SK-N-SH (cell line): ENCODE data around the gene SLC6A17. TPM values are rescaled to one million over a fixed set of nuclear protein-coding genes. Genes with fewer than 3 reads are reported as not detected.

ENCODE experiments used
- CTCF ChIA-PET: fragments of 300-600, 350-600 bp; formaldehyde crosslinking; extraction: SDS; loops from one replicate; lab custom pipeline; 2021; lab: Yijun Ruan, JAX
- POLR2A ChIA-PET: fragments of 350-600 bp; sonication (Branson Sonifier 250); formaldehyde crosslinking; extraction: SDS; loops from one replicate; lab custom pipeline; 2020; ENCODE audit warnings: antibody characterized with exemption, inconsistent platforms; lab: Yijun Ruan, JAX
- DNase-seq: peaks from one replicate; pipeline ENCODE4 v3.0.0; 2012
- H2AFZ ChIP-seq: fragments of 200-600 bp; sonication (generic); 2 replicates; pipeline ENCODE4 v1.8.1; 2016; ENCODE audit warnings: antibody characterized with exemption, mild to moderate bottlenecking, low read depth
- H3F3A ChIP-seq: fragments of 200-600 bp; sonication (generic); replicated peaks from 2 replicates; pipeline ENCODE3; 2016; ENCODE audit warnings: antibody characterized with exemption, mild to moderate bottlenecking; ENCODE audit not compliant: insufficient read depth
- H3K27ac ChIP-seq, 2 experiments: fragments of 200-500 bp in 1 of 2; fragments of 200-600 bp in 1 of 2; sonication (Bioruptor generic) in 1 of 2; sonication (generic), shearing (Covaris generic) in 1 of 2; 2 replicates each; pipeline versions ENCODE4 v1.5.1 to v1.6.1; 2014 to 2016; ENCODE audit warnings: low read depth in 2 of 2, inconsistent platforms in 1 of 2, low read length in 1 of 2, mild to moderate bottlenecking in 1 of 2, mixed read lengths in 1 of 2
- H3K27me3 ChIP-seq: fragments of 200-600 bp; sonication (generic), shearing (Covaris generic); 2 replicates; pipeline ENCODE4 v1.6.1; 2016; ENCODE audit warnings: mixed run types; ENCODE audit not compliant: insufficient read depth
- H3K36me3 ChIP-seq, 2 experiments: fragments of 200-500 bp in 1 of 2; fragments of 200-600 bp in 1 of 2; sonication (Bioruptor generic) in 1 of 2; sonication (generic) in 1 of 2; replicated peaks in 1 of 2; 2 replicates each; pipeline versions ENCODE3 to v1.5.1; 2014 to 2016; ENCODE audit warnings: low read length in 1 of 2, mild to moderate bottlenecking in 1 of 2; ENCODE audit not compliant: insufficient read depth in 2 of 2, control insufficient read depth in 1 of 2
- H3K4me1 ChIP-seq, 2 experiments: fragments of 200-500 bp in 1 of 2; fragments of 200-600 bp in 1 of 2; sonication (Bioruptor generic) in 1 of 2; sonication (generic), shearing (Covaris generic) in 1 of 2; 2 replicates each; pipeline versions ENCODE4 v1.5.1 to v1.6.1; 2014 to 2016; ENCODE audit warnings: low read depth in 1 of 2, low read length in 1 of 2, mixed run types in 1 of 2; ENCODE audit not compliant: insufficient read depth in 2 of 2, control insufficient read depth in 1 of 2
- H3K4me2 ChIP-seq: fragments of 200-600 bp; sonication (generic), shearing (Covaris generic); 2 replicates; pipeline ENCODE4 v1.6.1; 2017; ENCODE audit warnings: mixed run types
- H3K4me3 ChIP-seq, 2 experiments: fragments of 200-500 bp in 1 of 2; fragments of 200-600 bp in 1 of 2; sonication (Bioruptor generic) in 1 of 2; sonication (generic), shearing (Covaris generic) in 1 of 2; 2 replicates each; pipeline versions ENCODE4 v1.5.1 to v1.8.1; 2014 to 2016; ENCODE audit warnings: low read depth in 2 of 2, inconsistent platforms in 1 of 2, low read length in 1 of 2, mild to moderate bottlenecking in 1 of 2, mixed read lengths in 1 of 2, moderate library complexity in 1 of 2
- H3K79me2 ChIP-seq: fragments of 200-600 bp; sonication (generic); 2 replicates; pipeline ENCODE4 v1.8.1; 2017; ENCODE audit warnings: mild to moderate bottlenecking; ENCODE audit not compliant: insufficient read depth
- H3K9ac ChIP-seq: fragments of 200-600 bp; sonication (generic); 2 replicates; pipeline ENCODE4 v1.6.1; 2017; ENCODE audit warnings: mixed run types
- H3K9me2 ChIP-seq: fragments of 200-600 bp; sonication (generic); 2 replicates; pipeline ENCODE4 v1.6.1; 2017; ENCODE audit warnings: mixed run types
- H3K9me3 ChIP-seq: fragments of 200-600 bp; sonication (generic); 2 replicates; pipeline ENCODE4 v1.6.1; 2017; ENCODE audit warnings: mixed run types, mild to moderate bottlenecking, moderate library complexity
- H4K20me1 ChIP-seq: fragments of 200-600 bp; sonication (generic); 2 replicates; pipeline ENCODE4 v1.6.1; 2017; ENCODE audit warnings: mild to moderate bottlenecking, mixed run types; ENCODE audit not compliant: insufficient read depth
- ELF1 ChIP-seq: IDR thresholded peaks from 2 replicates; pipeline ENCODE4 v1.4.0; 2012
- EP300 ChIP-seq, 2 experiments: IDR thresholded peaks; 2 replicates each; pipeline versions ENCODE4 v1.4.0 to v1.6.1; 2012; ENCODE audit warnings: borderline replicate concordance in 1 of 2, low read depth in 1 of 2, low read length in 1 of 2
- EZH2phosphoT487 ChIP-seq: fragments of 200-600 bp; sonication (generic); IDR thresholded peaks from 2 replicates; pipeline ENCODE4 v1.6.1; 2017; ENCODE audit warnings: low read depth, mixed run types, mild to moderate bottlenecking, antibody characterized with exemption, moderate library complexity, borderline replicate concordance
- FOSL2 ChIP-seq: IDR thresholded peaks from 2 replicates; pipeline ENCODE4 v1.4.0; 2012; ENCODE audit warnings: low read depth, mild to moderate bottlenecking, moderate library complexity, borderline replicate concordance
- FOXJ3 ChIP-seq: sonication (generic); formaldehyde crosslinking; IDR thresholded peaks from 2 replicates; pipeline ENCODE4 v1.5.1; 2020; ENCODE audit warnings: mild to moderate bottlenecking, missing genetic modification reagents
- GATA2 ChIP-seq: sonication (generic); formaldehyde crosslinking; IDR thresholded peaks from 2 replicates; pipeline ENCODE4 v1.5.0; 2020; ENCODE audit warnings: mild to moderate bottlenecking, missing genetic modification reagents
- IRF3 ChIP-seq: fragments of 150-350 bp; IDR thresholded peaks from 2 replicates; pipeline ENCODE4 v1.6.1; 2016; ENCODE audit warnings: mild to moderate bottlenecking, low read depth, low read length
- NFIC ChIP-seq: IDR thresholded peaks from 2 replicates; pipeline ENCODE4 v1.4.0; 2012; ENCODE audit warnings: borderline replicate concordance
- PBX3 ChIP-seq: IDR thresholded peaks from 2 replicates; pipeline ENCODE4; 2012
- POLR2AphosphoS5 ChIP-seq: IDR thresholded peaks from 2 replicates; pipeline ENCODE4 v1.6.1; 2012; ENCODE audit warnings: low read depth, low read length
- RCOR1 ChIP-seq: fragments of 150-350 bp; IDR thresholded peaks from 2 replicates; pipeline ENCODE4 v1.6.1; 2017; ENCODE audit warnings: antibody characterized with exemption, low read length
- RFX5 ChIP-seq: IDR thresholded peaks from 2 replicates; pipeline ENCODE4 v1.6.1; 2012; ENCODE audit warnings: mild to moderate bottlenecking, improper control_type of control experiment, low read length
- RXRA ChIP-seq: IDR thresholded peaks from 2 replicates; pipeline ENCODE4 v1.4.0; 2012; ENCODE audit warnings: low read depth, mild to moderate bottlenecking, borderline replicate concordance
- SIN3A ChIP-seq: IDR thresholded peaks from 2 replicates; pipeline ENCODE4 v1.6.1; 2012; ENCODE audit warnings: low read depth, mild to moderate bottlenecking, low read length, moderate library complexity, borderline replicate concordance
- SMC3 ChIP-seq: IDR thresholded peaks from 2 replicates; pipeline ENCODE4 v1.6.1; 2012; ENCODE audit warnings: low read depth, low read length, improper control_type of control experiment
- TEAD4 ChIP-seq: IDR thresholded peaks from 2 replicates; pipeline ENCODE4 v1.4.0; 2012; ENCODE audit warnings: mild to moderate bottlenecking, borderline replicate concordance; ENCODE audit not compliant: insufficient read depth
- USF1 ChIP-seq: IDR thresholded peaks from 2 replicates; pipeline ENCODE4 v1.4.0; 2012; ENCODE audit warnings: low read depth, borderline replicate concordance
- YY1 ChIP-seq: IDR thresholded peaks from 2 replicates; pipeline ENCODE4 v1.4.0; 2012; ENCODE audit warnings: low read depth, mild to moderate bottlenecking
- WGBS: methylation state at CpG from one replicate; pipeline ENCODE4 v1.1.6; 2017; ENCODE audit warnings: low lambda C conversion rate; 5-methylcytosine and 5-hydroxymethylcytosine counted together
- polyA plus RNA-seq, 3 experiments: library from polyadenylated mRNA; depleted of rRNA; stranded (reverse); fragments of >200 nt; gene quantifications; 2 replicates each; pipeline ENCODE4 v1.2.3, GENCODE V29; 2012

The SLC6A17 gene
- polyA plus RNA-seq, 1 of the 3 experiments (the other 2 are of a cell fraction), result 0.67 TPM

GRCh38 chr1:110165761-110166231, 15.5 kb downstream of the SLC6A17 start:
- no peak overlapping the region for H2AFZ ChIP-seq
- DNase-seq, result no peak
- H3K27me3 ChIP-seq, result no peaks in the 10 kb centered on the region; the same call in 1 of the 2 replicates
- H3K4me1 ChIP-seq, result peaks cover 0 to 54% of the 10 kb centered on the region in 2 experiments; a peak in 2 of 4 replicates
- H4K20me1 ChIP-seq, result no peaks in the 10 kb centered on the region
- H3K9me2 ChIP-seq, result no peaks in the 10 kb centered on the region
- no peaks in the 10 kb centered on the region for H3K36me3 ChIP-seq
- H3K79me2 ChIP-seq, result no peaks in the 10 kb centered on the region
- no peaks in the 10 kb centered on the region for H3K9me3 ChIP-seq
- H3K4me2 ChIP-seq, result no peak overlapping the region
- 68% methylated on average over 5 of the region's 6 CpGs for WGBS
- ChIA-PET CTCF (interaction anchor here (0.6 to 10.4 kb wide), 11 partner anchors 10 to 136 kb away, joined by 3 to 76 read pairs (median 5); partner anchors contain the start of gene SLC6A17), POLR2A (no interaction called here)
- H3K4me3 ChIP-seq, result no peak overlapping the region
- H3K9ac ChIP-seq, result no peak overlapping the region
- H3K27ac ChIP-seq, result no peak overlapping the region
- no peaks in the 10 kb centered on the region for H3F3A ChIP-seq
- TF ChIP-seq SIN3A (no peak), POLR2AphosphoS5 (no peak), EP300 (IDR thresholded peaks at IDR 0.05; ENCODE audit: borderline replicate concordance in 1 of 2, low read depth in 1 of 2, low read length in 1 of 2) (no peak), FOSL2 (no peak), TEAD4 (no peak), NFIC (no peak), SMC3 (no peak), PBX3 (no peak), EZH2phosphoT487 (no peak), RXRA (no peak), ELF1 (no peak), FOXJ3 (CRISPR knock-in tag) (no peak), RFX5 (no peak), YY1 (no peak)

DNA sequence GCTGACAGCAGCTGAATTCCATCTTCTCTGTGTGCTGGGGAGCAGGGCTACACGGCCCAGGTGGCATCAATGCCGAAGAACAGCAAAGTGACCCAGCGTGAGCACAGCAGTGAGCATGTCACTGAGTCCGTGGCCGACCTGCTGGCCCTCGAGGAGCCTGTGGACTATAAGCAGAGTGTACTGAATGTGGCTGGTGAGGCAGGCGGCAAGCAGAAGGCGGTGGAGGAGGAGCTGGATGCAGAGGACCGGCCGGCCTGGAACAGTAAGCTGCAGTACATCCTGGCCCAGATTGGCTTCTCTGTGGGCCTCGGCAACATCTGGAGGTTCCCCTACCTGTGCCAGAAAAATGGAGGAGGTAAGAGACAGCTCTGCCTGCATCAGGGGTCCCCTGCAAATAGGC, 16.6 kb downstream of the SLC6A17 start:
- Histone ChIP-seq H3K27me3 (no peaks in the 10 kb centered on the region; the same call in 1 of the 2 replicates), H3K27ac (no peak overlapping the region), H2AFZ (no peak overlapping the region), H3K4me2 (no peak overlapping the region), H4K20me1 (no peaks in the 10 kb centered on the region), H3K9me3 (no peaks in the 10 kb centered on the region), H3K9ac (no peak overlapping the region), H3K4me3 (no peak overlapping the region), H3K36me3 (no peaks in the 10 kb centered on the region), H3K79me2 (no peaks in the 10 kb centered on the region), H3F3A (no peaks in the 10 kb centered on the region), H3K9me2 (no peaks in the 10 kb centered on the region), H3K4me1 (peaks cover 0 to 61% of the 10 kb centered on the region in 2 experiments; a peak in 2 of 4 replicates)
- TF ChIP-seq RCOR1 (no peak), USF1 (no peak), SIN3A (no peak), SMC3 (no peak), IRF3 (no peak), EP300 (IDR thresholded peaks at IDR 0.05; ENCODE audit: borderline replicate concordance in 1 of 2, low read depth in 1 of 2, low read length in 1 of 2) (no peak), GATA2 (CRISPR knock-in tag) (no peak)
- DNase-seq, result no peak
- CTCF ChIA-PET, result interaction anchor here (0.7 to 10.4 kb wide), 11 partner anchors 14 to 246 kb away, joined by 3 to 76 read pairs (median 4); partner anchors contain the start of gene SLC6A17
- POLR2A ChIA-PET, result no interaction called here
- 75% methylated on average over 11 of the region's 11 CpGs for WGBS
